GM18511 (cell line): ENCODE measurements around the gene LRBA.

ENCODE experiments used
- ATAC-seq: cut with Tn5 transposase; IDR thresholded peaks from one replicate; pipeline ENCODE4 v1.9.1; 2021; ENCODE audit warnings: mild to moderate bottlenecking, moderate library complexity; ENCODE audit not compliant: unreplicated experiment

Gene LRBA

DNA sequence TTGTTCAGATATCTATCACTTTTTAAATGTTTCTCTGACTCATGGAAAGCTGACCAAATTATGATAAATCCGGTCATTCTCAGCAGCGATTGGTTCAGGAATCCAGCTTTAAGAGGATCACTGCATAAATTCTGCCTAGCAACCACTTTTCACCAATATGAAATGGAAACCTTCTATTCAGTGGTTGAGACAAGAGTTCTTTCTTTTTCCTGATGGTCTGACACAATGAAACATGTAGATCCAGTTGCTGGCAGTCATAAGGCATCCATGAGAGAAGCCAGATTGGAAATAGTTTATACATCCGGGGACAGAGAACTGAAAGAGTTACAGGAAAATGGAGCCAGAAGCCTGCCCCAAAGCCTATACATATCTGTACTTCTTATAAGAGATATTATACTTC lies 406.0 kb downstream of the LRBA start:
- no peak for ATAC-seq

DNA sequence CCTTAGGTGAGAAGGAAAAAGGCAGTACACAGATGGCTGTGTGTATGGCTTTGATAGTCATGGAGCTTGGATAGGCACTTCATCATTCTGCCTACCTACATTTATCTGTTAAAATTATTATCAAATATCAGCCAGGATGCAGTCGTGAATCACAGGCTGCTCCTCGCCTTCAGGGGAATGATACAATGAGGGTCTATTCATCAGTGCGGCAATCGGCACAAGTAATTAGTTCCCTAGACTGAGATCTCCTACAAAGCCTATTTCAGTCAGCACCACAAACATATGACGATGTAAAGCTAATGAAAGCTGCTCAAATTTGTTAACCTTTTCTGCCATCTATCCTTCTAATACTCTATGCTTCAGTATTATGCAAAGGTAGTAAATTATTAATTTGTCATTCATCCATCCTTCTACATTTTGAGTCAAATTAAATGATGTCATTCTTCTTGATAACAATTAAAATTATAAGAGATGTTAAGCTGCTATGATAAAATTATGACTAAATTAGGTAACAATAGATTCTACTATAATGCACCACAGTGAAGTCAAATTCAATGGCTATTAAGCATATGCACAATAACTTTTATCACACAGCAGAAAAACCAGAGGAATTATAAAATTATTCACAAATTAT lies 414.2 kb downstream of the LRBA start:
- ATAC-seq: no peak

DNA sequence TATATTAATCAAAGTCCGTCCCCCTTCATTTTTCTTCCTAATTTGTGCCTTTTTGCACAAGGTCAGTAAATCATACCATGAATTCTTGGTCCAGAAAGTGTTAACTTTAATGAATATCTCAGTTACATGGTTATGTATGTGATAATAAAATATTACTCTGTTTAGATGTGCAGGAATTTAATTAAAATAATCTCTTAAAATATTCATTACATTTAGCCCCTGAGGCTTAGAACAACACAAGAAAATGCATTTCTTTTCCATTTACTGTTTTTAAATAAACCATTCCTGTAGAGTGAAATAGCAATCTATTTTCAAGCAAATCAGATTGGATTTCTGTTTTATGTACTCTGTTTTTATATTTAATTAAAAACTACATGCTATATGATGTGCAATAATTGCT lies 415.5 kb downstream of the LRBA start:
- no peak for ATAC-seq

DNA sequence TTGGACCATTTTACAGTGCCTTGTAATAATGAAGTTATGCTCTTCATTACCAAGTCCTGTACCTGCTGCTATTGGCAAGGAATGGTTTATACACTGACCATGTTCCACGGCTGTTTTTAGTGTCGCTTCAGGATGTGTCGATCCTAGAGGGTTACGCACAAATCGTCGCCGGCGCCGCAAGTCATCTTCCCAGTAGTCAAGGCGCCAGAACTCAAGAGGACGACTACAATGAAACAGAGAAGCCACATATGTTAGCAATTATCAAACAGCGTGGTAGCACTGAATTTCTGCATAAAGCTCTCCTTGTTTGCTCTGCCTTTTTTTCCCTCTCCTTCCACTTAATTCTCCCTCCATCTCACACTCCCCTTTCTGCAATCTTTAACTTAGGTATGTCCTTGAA lies 416.2 kb downstream of the LRBA start:
- ATAC-seq: no peak

DNA sequence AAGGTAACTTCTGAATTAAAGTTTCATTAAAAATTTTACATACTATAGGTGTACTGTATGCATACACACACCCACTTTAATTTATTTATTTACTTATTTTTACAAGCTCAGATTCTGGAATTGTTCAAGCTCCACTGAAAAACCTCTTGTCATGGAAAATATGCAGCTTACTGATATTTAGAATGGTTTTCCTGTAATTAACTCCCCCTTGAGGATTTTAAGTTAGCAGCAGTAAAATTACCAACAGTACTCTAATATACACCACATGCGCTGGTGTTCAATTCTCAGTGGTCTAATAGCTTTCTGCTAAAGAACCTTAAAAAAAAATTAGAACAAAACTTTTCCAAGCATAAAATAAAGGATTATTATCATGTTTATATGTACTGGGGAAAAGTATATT lies 421.1 kb downstream of the LRBA start:
- no peak for ATAC-seq

DNA sequence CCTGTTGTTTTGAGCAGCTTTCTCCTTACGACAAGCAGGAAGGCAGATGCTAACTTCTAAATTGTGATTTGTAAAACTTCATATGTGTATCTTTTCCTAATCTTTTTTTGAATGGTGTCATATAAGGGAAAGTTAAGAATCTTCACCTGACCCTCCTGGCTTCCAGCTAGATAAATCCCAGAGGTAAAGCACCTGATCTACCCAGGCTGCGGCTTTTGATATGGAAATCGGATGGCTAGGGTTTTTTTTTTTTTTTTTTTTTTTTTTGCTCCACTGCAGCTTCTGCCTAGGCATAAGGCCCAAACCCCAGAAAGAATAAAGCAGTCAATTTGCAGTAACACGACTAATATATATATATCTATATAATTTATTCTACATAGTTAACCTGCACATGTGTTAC lies 423.2 kb downstream of the LRBA start:
- ATAC-seq: no peak

DNA sequence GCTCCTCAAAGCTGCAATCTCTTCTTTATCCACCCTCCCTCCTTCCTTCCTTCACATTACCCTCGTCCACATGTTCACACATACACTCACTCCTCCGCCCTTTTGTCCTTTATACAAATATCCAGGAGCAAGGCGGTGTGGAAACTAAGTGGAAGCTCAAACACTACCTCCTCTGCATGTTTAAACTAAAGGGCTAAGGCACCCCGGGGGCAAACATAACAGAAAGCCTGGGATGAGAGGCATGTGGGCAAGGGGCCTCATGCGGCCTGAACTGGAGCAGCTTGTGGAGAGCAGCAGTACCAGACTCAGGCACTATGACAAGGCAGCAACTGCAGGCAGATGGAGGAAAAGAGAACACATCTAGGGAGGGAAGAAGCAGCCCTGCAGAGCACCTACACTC lies 423.7 kb downstream of the LRBA start:
- ATAC-seq: no peak

DNA sequence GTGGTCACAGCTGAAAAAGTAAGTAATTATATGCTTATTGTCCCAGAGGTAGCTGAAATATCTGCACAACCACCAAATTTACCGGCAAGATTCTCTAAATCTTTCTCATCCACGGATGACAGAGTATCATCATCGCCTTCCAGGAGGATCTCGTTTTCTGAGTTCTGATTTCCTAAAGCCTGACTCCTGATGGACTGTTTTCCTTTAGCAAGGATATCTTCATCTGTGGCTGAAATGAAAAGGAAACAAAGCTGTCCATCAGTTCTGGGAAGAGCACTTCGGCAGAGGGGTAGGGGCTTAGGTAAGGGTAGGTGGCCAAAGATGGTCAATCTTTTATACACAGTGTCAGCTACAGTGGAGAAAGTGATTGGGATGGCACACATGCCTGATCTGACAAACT lies 424.5 kb downstream of the LRBA start:
- no peak for ATAC-seq

DNA sequence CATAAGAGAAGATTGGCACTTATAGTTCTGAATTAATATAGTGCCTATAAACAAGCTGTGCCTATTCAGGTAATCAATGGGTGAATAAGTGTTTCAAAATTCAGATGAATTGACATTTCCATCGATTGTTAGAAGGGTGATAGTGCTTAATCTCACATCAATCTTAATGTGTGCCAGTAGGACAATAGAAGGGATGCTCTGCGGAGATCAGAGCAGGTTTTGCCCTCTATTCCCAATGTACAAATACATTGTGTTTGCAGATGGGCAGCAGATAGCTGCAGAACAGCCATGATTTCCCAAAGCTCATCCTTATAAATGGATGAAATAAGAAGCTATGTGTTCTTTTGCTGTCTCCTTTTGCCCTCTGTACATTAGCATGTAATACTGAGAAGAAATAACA lies 425.9 kb downstream of the LRBA start:
- ATAC-seq: no peak

DNA sequence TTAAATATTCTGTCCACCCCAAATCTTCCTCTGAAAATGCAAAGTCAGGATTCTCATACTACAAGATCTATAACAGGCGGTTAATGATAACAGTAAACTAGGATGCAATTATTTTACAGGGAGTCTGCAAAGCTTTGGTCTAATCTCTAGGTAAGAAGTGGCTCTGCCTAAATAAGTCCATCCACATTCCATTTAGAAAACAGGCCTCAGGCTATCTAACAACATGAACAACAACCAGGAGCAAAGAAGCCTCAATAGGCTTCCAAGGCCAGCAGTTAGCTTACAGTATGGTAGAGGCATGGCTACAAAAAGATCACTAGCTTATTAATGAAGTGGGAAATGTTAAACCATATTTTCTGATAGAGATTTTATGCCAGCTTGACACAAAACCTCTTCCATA lies 426.8 kb downstream of the LRBA start:
- no peak for ATAC-seq

DNA sequence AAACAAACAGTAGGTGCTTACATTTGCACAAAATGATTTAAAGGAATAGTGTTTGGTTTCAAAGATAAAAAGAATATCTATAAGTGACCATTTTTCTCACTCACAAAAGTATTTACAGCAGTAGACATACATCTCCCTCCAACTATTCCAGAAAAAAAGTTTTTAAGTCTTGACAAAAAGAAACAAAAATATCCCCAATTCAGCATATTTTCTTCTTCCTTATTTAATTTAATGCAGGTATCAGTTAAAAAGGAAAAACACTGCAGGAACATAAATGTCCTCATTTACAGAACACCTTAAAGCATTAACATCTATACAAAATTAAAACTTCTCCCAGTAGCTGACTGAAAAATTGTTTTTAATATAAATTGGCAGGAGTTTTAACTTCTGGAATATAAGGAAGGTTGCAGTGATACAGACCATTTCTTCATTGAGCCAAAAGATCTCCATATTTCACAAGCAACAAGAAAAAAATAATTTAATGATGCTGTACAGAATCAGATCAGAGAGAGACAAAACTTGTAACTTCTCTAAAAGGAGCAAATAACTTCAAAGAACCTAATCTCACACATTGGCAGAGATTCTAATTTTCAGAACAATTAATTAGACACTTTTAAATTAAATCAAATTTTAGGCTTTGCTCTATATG lies 428.8 kb downstream of the LRBA start:
- no peak for ATAC-seq

DNA sequence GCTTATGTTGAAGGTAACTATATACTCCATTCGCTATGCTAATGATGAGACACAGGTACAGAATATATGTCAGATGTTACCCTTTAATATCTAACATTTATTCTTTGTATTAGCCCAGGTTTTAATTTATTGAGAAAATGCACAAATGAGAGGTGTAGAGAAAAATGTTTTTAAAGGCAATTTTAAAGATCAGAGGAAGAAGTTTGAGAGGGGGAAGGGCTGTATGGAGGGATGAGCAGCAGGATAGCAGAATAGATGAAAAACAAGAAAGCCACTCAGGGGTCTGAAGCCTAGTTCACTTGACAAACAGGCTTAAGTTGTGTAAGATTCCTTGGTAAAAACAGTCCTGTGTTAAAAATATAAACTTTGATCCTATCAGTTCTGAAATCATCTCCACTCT lies 429.5 kb downstream of the LRBA start:
- no peak for ATAC-seq

DNA sequence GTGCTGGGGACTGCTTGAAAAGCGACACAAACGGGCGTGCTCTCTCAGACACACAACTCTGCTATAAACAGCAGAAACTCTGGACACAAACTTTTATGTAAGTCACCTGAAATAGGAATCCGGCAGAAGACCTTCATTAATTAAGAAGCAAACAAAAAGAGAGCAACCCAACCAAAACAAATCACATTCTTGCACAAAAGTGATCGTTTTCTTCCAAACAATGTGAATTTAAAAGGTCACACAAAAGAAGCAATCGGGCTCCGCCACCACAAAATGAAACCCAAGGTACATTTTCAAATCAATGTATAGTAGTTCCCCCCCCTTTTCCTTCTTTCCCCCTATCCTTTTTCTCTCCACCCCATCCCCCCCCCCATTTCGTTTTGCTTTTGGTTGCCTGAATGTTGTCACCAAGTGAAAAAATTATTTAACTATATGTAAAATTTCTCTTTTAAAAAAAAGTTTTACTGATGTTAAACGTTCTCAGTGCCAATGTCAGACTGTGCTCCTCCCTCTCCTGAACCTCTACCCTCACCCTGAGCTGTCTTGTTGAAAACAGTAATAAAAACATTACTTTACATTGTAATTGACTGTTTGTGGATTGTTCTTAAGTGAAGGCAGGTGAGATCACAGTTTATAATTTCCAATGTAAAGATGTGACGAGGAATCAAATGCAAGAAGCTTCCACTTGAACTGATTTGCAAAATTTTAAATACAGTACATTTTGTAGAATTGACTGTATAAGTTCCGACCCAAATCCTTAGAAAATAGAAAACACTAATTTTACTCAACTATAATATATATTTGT lies 430.8 kb downstream of the LRBA start:
- no peak for ATAC-seq

DNA sequence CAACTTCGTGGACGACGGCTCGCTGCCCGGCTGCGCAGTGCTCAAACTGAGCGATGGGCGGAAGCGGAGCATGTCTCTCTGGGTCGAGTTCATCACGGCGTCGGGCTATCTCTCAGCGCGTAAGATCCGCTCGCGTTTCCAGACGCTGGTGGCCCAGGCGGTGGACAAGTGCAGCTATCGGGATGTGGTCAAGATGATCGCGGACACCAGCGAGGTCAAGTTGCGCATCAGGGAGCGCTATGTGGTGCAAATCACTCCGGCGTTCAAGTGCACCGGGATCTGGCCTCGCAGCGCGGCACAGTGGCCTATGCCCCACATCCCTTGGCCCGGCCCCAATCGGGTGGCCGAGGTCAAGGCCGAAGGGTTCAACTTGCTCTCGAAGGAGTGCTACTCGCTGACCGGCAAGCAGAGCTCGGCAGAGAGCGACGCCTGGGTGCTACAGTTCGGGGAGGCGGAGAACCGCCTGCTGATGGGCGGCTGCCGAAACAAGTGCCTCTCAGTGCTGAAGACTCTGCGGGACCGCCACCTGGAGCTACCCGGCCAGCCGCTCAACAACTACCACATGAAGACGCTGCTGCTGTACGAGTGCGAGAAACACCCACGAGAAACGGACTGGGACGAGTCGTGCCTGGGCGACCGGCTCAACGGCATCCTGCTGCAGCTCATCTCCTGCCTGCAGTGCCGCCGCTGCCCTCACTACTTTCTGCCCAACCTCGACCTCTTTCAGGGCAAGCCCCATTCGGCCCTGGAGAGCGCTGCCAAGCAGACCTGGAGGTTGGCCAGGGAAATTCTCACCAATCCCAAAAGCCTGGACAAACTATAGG lies 431.6 kb downstream of the LRBA start:
- ATAC-seq: no peak

DNA sequence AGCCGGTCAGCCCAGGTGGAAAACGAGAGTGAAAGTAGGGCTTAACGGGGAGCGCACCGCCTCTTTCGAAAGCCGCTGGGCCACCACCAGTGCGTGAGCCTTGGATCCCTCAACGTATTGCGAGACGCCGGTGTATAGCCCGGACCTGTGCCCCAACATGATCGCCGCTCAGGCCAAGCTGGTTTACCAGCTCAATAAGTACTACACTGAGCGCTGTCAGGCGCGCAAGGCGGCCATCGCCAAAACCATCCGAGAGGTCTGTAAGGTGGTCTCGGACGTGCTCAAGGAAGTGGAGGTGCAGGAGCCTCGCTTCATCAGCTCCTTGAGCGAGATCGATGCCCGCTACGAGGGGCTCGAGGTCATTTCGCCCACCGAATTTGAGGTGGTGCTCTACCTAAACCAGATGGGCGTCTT lies 432.2 kb downstream of the LRBA start:
- no peak for ATAC-seq

DNA sequence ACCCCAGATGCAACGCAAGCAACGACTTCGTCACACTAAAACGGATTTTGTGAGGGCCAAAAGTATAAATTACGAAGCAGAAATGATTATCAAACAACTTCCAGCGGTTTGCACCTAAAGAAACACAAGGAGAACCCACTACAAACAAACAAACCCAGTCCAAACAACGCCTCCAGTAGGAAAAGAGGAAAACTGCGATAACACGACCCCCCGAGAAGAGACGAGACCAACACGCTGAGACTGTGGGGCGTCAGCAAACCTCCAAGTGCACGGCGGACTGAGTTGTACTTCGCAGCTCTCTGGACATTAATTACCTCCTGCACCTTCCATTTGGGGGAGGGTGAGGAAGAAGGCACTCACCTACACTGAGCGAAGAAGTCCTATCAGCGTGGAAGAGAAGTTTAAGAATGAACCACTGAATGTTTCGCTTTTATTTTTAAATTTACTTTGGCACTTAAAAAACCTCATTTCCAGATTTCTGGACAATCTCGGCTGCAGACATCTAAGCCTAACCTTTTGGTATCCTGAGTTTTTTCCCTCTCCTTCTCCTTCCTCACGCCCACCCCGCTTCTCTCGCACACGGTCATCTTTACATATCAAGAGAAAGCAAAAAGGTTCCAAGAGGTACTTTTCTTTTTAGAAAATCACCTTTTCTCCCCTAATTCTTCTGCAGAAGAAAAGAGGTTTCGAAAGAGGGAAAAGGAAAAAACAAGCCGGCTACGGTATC lies 432.8 kb downstream of the LRBA start, which contains the start of gene MAB21L2:
TSS of gene MAB21L2 (plus strand) at position 6 of the 727 bp plus-strand sequence. CDS start 879 bp downstream, outside the sequence.
- ATAC-seq: no peak

DNA sequence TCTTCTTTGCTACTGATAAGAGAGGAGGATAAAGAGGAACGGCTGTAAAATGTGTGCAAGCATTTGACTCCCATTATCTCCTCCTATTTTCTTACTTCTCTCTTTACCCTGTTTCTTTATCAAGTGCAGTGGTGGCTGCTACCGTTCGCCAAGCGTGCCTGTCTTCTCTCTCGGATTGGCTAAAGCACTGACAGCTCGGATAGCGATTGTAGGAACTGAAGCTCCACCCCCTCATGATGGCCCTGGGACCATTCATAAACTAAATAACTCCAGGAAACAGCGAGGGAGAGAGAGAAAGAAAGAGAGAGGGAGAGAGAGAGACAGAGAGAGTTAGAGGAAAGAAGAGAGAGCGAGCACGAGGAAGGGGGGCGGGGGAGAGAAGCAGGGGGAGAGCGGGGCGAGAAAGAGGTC lies 433.4 kb downstream of the LRBA start:
- ATAC-seq: no peak

DNA sequence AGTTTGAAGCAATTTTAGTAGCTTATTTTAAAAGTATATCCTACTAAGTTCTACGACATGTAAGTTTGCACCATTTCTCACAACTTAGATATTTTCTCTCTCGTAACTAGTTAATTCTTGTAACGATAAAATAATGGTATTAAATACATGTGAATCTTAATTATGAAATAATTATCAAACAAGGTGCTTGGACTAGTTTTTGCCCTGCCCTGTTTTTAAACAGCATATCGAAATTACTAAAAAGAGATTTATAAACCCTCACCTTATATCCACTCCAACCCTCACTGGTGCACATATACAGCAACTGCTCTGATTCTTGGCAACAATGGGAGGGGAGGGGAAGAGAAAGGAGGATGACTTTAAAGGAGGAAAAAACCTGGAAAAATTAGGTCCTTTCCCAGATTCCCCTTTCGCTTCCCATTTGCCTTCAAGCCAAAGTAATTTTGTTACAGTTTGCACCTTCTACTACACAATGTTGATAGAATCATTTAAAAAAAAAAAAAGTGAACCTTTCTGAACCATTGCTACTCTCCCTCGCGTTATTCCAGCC lies 434.0 kb downstream of the LRBA start:
- no peak for ATAC-seq

DNA sequence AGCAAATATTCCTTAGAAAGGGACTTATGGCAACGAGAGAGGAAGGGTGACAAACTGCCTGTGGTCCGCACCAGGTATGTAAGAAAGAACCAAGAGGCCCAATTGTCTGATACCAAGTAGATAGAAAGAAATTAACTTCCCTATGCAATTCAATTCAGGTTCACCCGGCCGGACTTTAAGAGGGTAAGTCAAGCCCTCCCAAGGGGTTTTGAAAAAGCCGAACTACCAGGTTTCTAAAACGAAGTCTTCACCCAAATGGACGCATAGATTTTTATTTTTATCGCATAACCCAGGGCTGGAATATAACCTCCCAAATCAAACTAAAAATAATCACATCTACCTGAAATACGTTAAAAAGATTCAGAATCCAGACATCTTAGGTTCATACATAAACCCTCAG lies 434.8 kb downstream of the LRBA start:
- ATAC-seq: no peak

DNA sequence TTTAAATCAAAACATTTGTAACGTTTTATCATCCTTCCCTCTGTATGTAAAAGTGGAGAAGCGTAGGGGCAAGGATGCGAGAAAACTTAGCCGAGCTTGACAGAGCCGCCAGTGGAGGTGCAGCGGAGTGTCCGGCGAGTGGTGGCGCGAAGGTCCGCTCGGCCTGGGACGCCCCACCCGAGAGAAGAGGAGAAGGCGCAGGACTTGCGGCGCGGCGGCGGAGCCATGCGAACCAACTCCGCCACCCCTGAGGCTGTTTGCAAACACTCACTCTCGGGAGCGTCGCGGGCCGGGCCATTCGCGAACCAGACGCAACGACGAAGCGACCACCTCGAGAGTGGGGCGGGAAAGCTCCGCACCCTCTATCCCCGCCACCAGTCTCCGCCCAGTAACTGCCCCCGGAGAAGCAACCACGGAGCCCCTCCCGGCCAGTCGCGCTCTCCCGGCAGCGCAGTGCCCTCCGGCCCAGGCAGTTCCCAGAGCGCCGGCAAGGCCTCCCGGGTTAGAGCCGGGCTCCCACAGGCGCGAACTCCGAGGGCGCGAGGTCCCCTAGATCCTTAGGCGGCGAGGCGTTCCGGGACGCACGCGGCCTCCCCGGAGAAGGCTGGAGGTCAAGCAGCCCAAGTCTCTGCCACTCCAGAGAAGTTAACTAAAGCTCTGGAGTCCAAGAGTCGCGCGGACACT lies 435.4 kb downstream of the LRBA start:
- no peak for ATAC-seq
